GM19455 (cell line): ENCODE measurements around the gene JAK1.

Experiments
- ATAC-seq: cut with Tn5 transposase; IDR thresholded peaks from one replicate; pipeline ENCODE4 v1.9.1; 2021; ENCODE audit not compliant: unreplicated experiment

JAK1 gene

GRCh38 chr1:64801851-64802523 is 164.4 kb downstream of the JAK1 start:
- ATAC-seq, result no peak

DNA sequence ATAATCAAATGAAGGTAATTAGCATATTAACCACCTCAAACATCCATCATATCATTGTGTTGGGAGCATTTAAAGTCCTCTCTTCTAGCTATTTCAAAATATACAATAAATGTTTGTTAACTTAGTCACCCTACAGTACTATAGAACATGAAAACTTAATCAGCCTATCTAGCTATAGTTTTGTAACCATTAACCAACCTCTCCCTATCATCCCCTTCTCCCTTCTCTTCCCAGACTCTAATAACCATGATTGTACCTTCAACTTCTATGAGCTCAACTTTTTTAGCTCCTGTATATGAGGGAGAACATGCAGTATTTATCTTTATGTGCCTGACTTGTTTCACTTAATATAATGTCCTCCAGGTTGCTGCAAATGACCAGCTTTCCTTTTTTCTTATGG is 167.5 kb downstream of the JAK1 start:
- ATAC-seq, result no peak

- no peak for ATAC-seq
These were observed 175.4 kb downstream of the JAK1 start for GRCh38 chr1:64790832-64791487.
